NCI-H524 (cell line): Measurements from ENCODE around the gene LINC00237.

Experiments
- DNase-seq, 2 experiments: peaks; one replicate each; lab custom pipeline; 2025; lab: John Stamatoyannopoulos, UW

Gene LINC00237

GRCh38 chr20:21125072-21125848 is 19.1 kb upstream of the LINC00237 start:
- peak; percentile 54 to 84 for DNase-seq

GRCh38 chr20:21124190-21124589 is 18.0 kb upstream of the LINC00237 start:
- DNase-seq, result no peak

GRCh38 chr20:21118782-21119181 is 12.6 kb upstream of the LINC00237 start:
- DNase-seq, result no peak

GRCh38 chr20:21118138-21118537 is 12.0 kb upstream of the LINC00237 start:
- no peak for DNase-seq

GRCh38 chr20:21117521-21117920 is 11.4 kb upstream of the LINC00237 start:
- DNase-seq, result no peak

- DNase-seq, result no peak
Measured at GRCh38 chr20:21114584-21114983, 8.4 kb upstream of the LINC00237 start.

- DNase-seq, result no peak
Measured at GRCh38 chr20:21113697-21114096, 7.5 kb upstream of the LINC00237 start.

GRCh38 chr20:21111416-21111815 is 5.3 kb upstream of the LINC00237 start:
- DNase-seq, result no peak

GRCh38 chr20:21110811-21111210 is 4.7 kb upstream of the LINC00237 start:
- DNase-seq, result no peak

GRCh38 chr20:21109144-21109543 is 3.0 kb upstream of the LINC00237 start:
- DNase-seq, result no peak

- DNase-seq, result peak; percentile 9 to 18
Measured at GRCh38 chr20:21105429-21106170, 558 bp downstream of the LINC00237 start.

GRCh38 chr20:21104921-21105320 is 1.2 kb downstream of the LINC00237 start:
- DNase-seq, result no peak

- DNase-seq, result no peak
Measured at GRCh38 chr20:21104466-21104761, 1.7 kb downstream of the LINC00237 start.

GRCh38 chr20:21103582-21104465 is 2.3 kb downstream of the LINC00237 start:
- DNase-seq, result no peak

- DNase-seq, result no peak
Measured at GRCh38 chr20:21102603-21103311, 3.4 kb downstream of the LINC00237 start.

- DNase-seq, result no peak
Measured at GRCh38 chr20:21101932-21102575, 4.1 kb downstream of the LINC00237 start.

- peak; percentile 28 to 64 for DNase-seq
Measured at GRCh38 chr20:21101453-21101931, 4.7 kb downstream of the LINC00237 start.

GRCh38 chr20:21100578-21101452 is 5.3 kb downstream of the LINC00237 start:
- peak; percentile 24 to 71 for DNase-seq

GRCh38 chr20:21099751-21100577 is 6.2 kb downstream of the LINC00237 start:
- peak; percentile 57 to 73 for DNase-seq
